Trophoblast cell (in vitro differentiated cells and primary cell): Measurements from ENCODE around the gene LRMDA.

Experiments used
- DNase-seq, 2 donors: peaks; one replicate each; pipeline ENCODE4 v3.0.0-alpha.2; 2016
- H2AFZ ChIP-seq: 2 replicates; pipeline ENCODE4 v1.6.1; 2013; ENCODE audit warnings: low read length, moderate library complexity, mild to moderate bottlenecking; ENCODE audit not compliant: insufficient read depth, poor library complexity
- H2AK5ac ChIP-seq: 2 replicates; pipeline ENCODE4 v1.6.1; 2013; ENCODE audit warnings: mild to moderate bottlenecking, low read length
- H2BK120ac ChIP-seq: 2 replicates; pipeline ENCODE4 v1.6.1; 2013; ENCODE audit warnings: low read length, mild to moderate bottlenecking, moderate library complexity; ENCODE audit not compliant: insufficient read depth, poor library complexity
- H2BK12ac ChIP-seq: 2 replicates; pipeline ENCODE4 v1.6.1; 2013; ENCODE audit warnings: mild to moderate bottlenecking, low read length, moderate library complexity
- H2BK5ac ChIP-seq: 2 replicates; pipeline ENCODE4 v1.6.1; 2013; ENCODE audit warnings: low read length, low read depth, moderate library complexity, mild to moderate bottlenecking; ENCODE audit not compliant: poor library complexity
- H3K14ac ChIP-seq: 2 replicates; pipeline ENCODE4 v1.6.1; 2013; ENCODE audit warnings: mild to moderate bottlenecking, low read length
- H3K18ac ChIP-seq: 2 replicates; pipeline ENCODE4 v1.6.1; 2013; ENCODE audit warnings: mild to moderate bottlenecking, low read length
- H3K23ac ChIP-seq: 2 replicates; pipeline ENCODE4 v1.6.1; 2013; ENCODE audit warnings: low read length
- H3K27ac ChIP-seq: 2 replicates; pipeline ENCODE4 v1.5.1; 2013; ENCODE audit warnings: low read depth, mild to moderate bottlenecking, inconsistent platforms, low read length, moderate library complexity
- H3K27me3 ChIP-seq: 2 replicates; pipeline ENCODE4 v1.6.1; 2013; ENCODE audit warnings: inconsistent platforms, mild to moderate bottlenecking, low read length, moderate library complexity; ENCODE audit not compliant: insufficient read depth
- H3K36me3 ChIP-seq, 2 experiments: 1 replicate in 1 of 2; 2 replicates in 1 of 2; pipeline ENCODE4 v1.6.1; 2013; ENCODE audit warnings: low read length in 2 of 2, mild to moderate bottlenecking in 2 of 2, moderate library complexity in 1 of 2; ENCODE audit not compliant: insufficient read depth in 2 of 2, control insufficient read depth in 1 of 2
- H3K4ac ChIP-seq: 2 replicates; pipeline ENCODE4 v1.6.1; 2013; ENCODE audit warnings: low read depth, mild to moderate bottlenecking, low read length, moderate library complexity
- H3K4me1 ChIP-seq, 2 experiments: 1 replicate in 1 of 2; 2 replicates in 1 of 2; pipeline ENCODE4 v1.6.1; 2013; ENCODE audit warnings: low read length in 2 of 2, mild to moderate bottlenecking in 2 of 2, moderate library complexity in 1 of 2; ENCODE audit not compliant: insufficient read depth in 2 of 2, control insufficient read depth in 1 of 2
- H3K4me2 ChIP-seq: 2 replicates; pipeline ENCODE4 v1.6.1; 2013; ENCODE audit warnings: inconsistent platforms, mild to moderate bottlenecking, low read length, moderate library complexity
- H3K4me3 ChIP-seq: 2 replicates; pipeline ENCODE4 v1.5.1; 2013; ENCODE audit warnings: mild to moderate bottlenecking, low read depth, low read length, inconsistent platforms
- H3K79me1 ChIP-seq: one replicate; pipeline ENCODE4 v1.6.1; 2013; ENCODE audit warnings: low read length
- H3K79me2 ChIP-seq: 2 replicates; pipeline ENCODE4 v1.6.1; 2013; ENCODE audit warnings: low read length, mild to moderate bottlenecking; ENCODE audit not compliant: control insufficient read depth, insufficient read depth, poor library complexity
- H3K9ac ChIP-seq: 2 replicates; pipeline ENCODE4 v1.6.1; 2013; ENCODE audit warnings: mild to moderate bottlenecking, low read length
- H3K9me3 ChIP-seq: 2 replicates; pipeline ENCODE4 v1.6.1; 2013; ENCODE audit warnings: low read depth, mild to moderate bottlenecking, control low read depth, inconsistent platforms, low read length; ENCODE audit not compliant: insufficient read depth
- H4K12ac ChIP-seq: 2 replicates; pipeline ENCODE4 v1.6.1; 2013; ENCODE audit warnings: low read depth, mild to moderate bottlenecking, low read length, moderate library complexity
- H4K8ac ChIP-seq: 2 replicates; pipeline ENCODE4 v1.6.1; 2013; ENCODE audit warnings: low read depth, mild to moderate bottlenecking, low read length, moderate library complexity
- H4K91ac ChIP-seq: one replicate; pipeline ENCODE4 v1.6.1; 2013; ENCODE audit warnings: low read depth, mild to moderate bottlenecking, low read length, moderate library complexity
- WGBS: extraction: QIAGEN DNeasy Blood & Tissue Kit; methylation state at CpG from one replicate; pipeline ENCODE4 v1.1.7; 2013; ENCODE audit warnings: missing lambda C conversion rate; ENCODE audit not compliant: insufficient read length, insufficient coverage; ENCODE audit errors: extremely low coverage; 5-methylcytosine and 5-hydroxymethylcytosine counted together

Gene LRMDA

DNA sequence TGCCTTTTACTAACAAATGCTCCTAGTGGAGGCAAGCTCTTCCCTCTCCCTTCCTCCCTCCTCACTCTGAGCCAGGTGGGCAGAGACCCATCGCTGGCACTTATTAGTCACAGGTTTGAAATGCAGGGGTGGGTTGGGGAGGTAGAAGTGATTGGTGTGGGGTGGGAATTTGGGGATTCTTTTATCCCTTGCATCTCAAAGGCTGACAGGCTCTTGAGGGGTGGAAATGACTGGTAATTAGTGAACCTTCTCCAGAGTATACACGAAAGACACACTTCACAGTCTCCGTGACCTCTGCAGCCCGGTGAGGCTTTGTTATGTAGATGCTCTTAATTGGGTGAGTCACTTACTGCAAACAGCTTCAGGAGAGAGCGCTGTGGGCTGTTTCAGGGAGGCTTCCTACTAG, 13.9 kb upstream of the LRMDA start:
- no peak overlapping the region for H3K4me3 ChIP-seq
- H3K9me3 ChIP-seq, result peaks cover 7% of the 10 kb centered on the region
- H3K9ac ChIP-seq, result no peak overlapping the region
- no peak overlapping the region for H2AK5ac ChIP-seq
- no peak overlapping the region for H2BK5ac ChIP-seq
- no peak overlapping the region for H3K14ac ChIP-seq
- H3K23ac ChIP-seq, result no peak overlapping the region
- H3K4me1 ChIP-seq, result no peaks in the 10 kb centered on the region
- H3K18ac ChIP-seq, result no peak overlapping the region
- H3K79me1 ChIP-seq, result no peaks in the 10 kb centered on the region
- H4K12ac ChIP-seq, result no peak overlapping the region
- peaks cover 19% of the 10 kb centered on the region for H3K27me3 ChIP-seq
- H4K91ac ChIP-seq, result no peak overlapping the region
- no peak overlapping the region for H4K8ac ChIP-seq
- no peaks in the 10 kb centered on the region for H3K79me2 ChIP-seq
- H3K4ac ChIP-seq, result no peak overlapping the region
- no peaks in the 10 kb centered on the region for H3K36me3 ChIP-seq
- DNase-seq, result no peak
- no peak overlapping the region for H2AFZ ChIP-seq
- no peak overlapping the region for H2BK12ac ChIP-seq
- H2BK120ac ChIP-seq, result no peak overlapping the region
- H3K4me2 ChIP-seq, result no peak overlapping the region
- no peak overlapping the region for H3K27ac ChIP-seq
- no CpG with 5 or more reads among the region's 5 CpGs for WGBS

DNA sequence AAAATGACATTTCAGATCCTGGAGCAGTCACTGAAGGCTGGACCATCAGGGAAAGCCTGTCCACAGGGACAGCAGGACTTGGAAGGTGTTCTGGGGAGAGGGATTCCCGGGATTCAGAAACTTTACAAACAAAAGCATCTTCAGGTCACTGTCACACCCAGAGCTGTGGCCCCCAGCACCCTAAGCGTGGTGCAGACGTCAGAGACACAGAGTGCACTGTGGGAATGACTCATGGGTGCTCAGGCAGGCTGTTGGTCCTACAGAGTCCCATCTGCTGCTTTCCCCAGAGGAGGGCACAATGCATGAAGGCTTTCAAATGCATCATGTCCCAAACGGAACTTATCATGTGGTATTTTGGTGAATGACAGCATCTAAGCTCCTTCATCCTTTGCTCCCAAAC, 13.1 kb upstream of the LRMDA start:
- Histone ChIP-seq H3K79me2 (no peaks in the 10 kb centered on the region), H3K18ac (no peak overlapping the region), H4K8ac (no peak overlapping the region), H3K4ac (no peak overlapping the region), H2BK120ac (no peak overlapping the region), H3K27ac (no peak overlapping the region), H3K27me3 (peaks cover 22% of the 10 kb centered on the region), H4K12ac (no peak overlapping the region), H4K91ac (no peak overlapping the region), H3K14ac (no peak overlapping the region), H3K79me1 (no peaks in the 10 kb centered on the region), H3K23ac (no peak overlapping the region), H2BK5ac (no peak overlapping the region), H3K4me2 (no peak overlapping the region), H3K4me1 (no peaks in the 10 kb centered on the region), H3K9me3 (peaks cover 7% of the 10 kb centered on the region), H2AK5ac (no peak overlapping the region), H2BK12ac (no peak overlapping the region), H3K9ac (no peak overlapping the region), H3K36me3 (no peaks in the 10 kb centered on the region), H3K4me3 (no peak overlapping the region), H2AFZ (no peak overlapping the region)
- no CpG with 5 or more reads among the region's 4 CpGs for WGBS
- no peak for DNase-seq

DNA sequence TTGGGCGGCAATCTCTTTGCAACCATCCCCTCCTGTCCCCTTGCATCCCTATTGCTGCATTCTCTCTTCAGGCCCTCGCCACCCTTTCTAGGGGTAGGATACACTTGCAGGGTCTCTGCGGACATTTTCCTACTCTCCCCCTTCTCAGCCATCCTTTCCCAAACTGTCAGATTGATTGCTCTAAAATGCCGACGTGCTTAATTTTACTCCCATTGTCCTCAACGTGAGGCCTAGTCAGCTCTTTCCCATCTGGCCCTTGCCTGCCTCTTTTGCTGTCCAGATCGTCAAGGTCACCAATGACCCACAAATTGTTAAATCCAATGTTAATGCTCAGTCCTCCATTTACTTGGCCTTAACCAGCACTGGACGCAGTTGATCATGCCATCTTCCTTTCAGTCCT, 12.7 kb upstream of the LRMDA start:
- H3K79me1 ChIP-seq, result no peaks in the 10 kb centered on the region
- H3K18ac ChIP-seq, result no peak overlapping the region
- no peak overlapping the region for H3K23ac ChIP-seq
- H4K91ac ChIP-seq, result no peak overlapping the region
- no peak overlapping the region for H4K8ac ChIP-seq
- no peak overlapping the region for H3K4ac ChIP-seq
- H3K9ac ChIP-seq, result no peak overlapping the region
- no peak overlapping the region for H2BK5ac ChIP-seq
- DNase-seq, result no peak
- no peak overlapping the region for H2AFZ ChIP-seq
- peaks cover 22% of the 10 kb centered on the region for H3K27me3 ChIP-seq
- H2AK5ac ChIP-seq, result no peak overlapping the region
- no peak overlapping the region for H3K27ac ChIP-seq
- no CpG with 5 or more reads among the region's 8 CpGs for WGBS
- peaks cover 4% of the 10 kb centered on the region for H3K9me3 ChIP-seq
- H3K14ac ChIP-seq, result no peak overlapping the region
- no peak overlapping the region for H2BK120ac ChIP-seq
- H3K36me3 ChIP-seq, result no peaks in the 10 kb centered on the region
- no peak overlapping the region for H3K4me2 ChIP-seq
- no peaks in the 10 kb centered on the region for H3K4me1 ChIP-seq
- no peak overlapping the region for H4K12ac ChIP-seq
- no peaks in the 10 kb centered on the region for H3K79me2 ChIP-seq
- no peak overlapping the region for H2BK12ac ChIP-seq
- no peak overlapping the region for H3K4me3 ChIP-seq

DNA sequence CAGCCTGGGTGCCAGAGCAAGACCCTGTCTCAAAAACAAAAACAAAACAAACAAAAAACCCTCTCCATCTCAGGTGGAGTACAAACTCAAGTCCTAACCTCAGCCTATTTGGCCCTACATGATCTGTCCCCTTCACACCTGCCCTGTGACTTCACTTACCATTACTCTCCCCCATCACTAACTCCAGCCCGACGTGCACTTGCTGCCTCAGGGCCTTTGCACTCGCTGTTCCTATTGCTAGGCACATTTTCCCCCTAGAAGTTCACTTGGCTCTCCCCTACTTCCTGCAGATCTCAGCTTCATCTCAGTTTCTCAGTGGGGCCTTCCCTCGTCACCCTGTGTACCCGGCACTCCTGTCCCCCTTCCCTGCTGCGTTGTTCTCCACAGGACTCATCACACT, 8.5 kb upstream of the LRMDA start:
- H3K36me3 ChIP-seq, result no peaks in the 10 kb centered on the region
- no peak overlapping the region for H2BK12ac ChIP-seq
- H4K91ac ChIP-seq, result no peak overlapping the region
- no peak overlapping the region for H4K12ac ChIP-seq
- H2BK5ac ChIP-seq, result no peak overlapping the region
- peaks cover 7% of the 10 kb centered on the region for H3K27me3 ChIP-seq
- H3K4ac ChIP-seq, result no peak overlapping the region
- H3K27ac ChIP-seq, result no peak overlapping the region
- H3K4me3 ChIP-seq, result no peak overlapping the region
- no CpG with 5 or more reads among the region's 6 CpGs for WGBS
- H3K9ac ChIP-seq, result no peak overlapping the region
- no peak overlapping the region for H3K4me2 ChIP-seq
- no peak overlapping the region for H4K8ac ChIP-seq
- no peak overlapping the region for H3K23ac ChIP-seq
- H3K79me1 ChIP-seq, result no peaks in the 10 kb centered on the region
- H3K9me3 ChIP-seq, result peaks cover 2% of the 10 kb centered on the region
- no peak overlapping the region for H2AFZ ChIP-seq
- no peaks in the 10 kb centered on the region for H3K4me1 ChIP-seq
- no peak overlapping the region for H3K14ac ChIP-seq
- H3K79me2 ChIP-seq, result no peaks in the 10 kb centered on the region
- no peak overlapping the region for H2BK120ac ChIP-seq
- H3K18ac ChIP-seq, result no peak overlapping the region
- DNase-seq, result no peak
- no peak overlapping the region for H2AK5ac ChIP-seq
